ENCODE data around the gene UNC13C.
"Not testable (repeated sequence)": the region's sequence is repeated elsewhere in the genome, so short reads cannot be mapped to it uniquely, and the experiment has no call there.

The UNC13C gene
- long read RNA-seq, donor 1, result 0 reads
- long read RNA-seq, donor 2, result 0 reads
- long read RNA-seq, donor 3, result 0 reads
- long read RNA-seq, donor 4, result 0 reads
- long read RNA-seq, donor 5, result 0 reads
- long read RNA-seq, donor 6, result 0 reads
- long read RNA-seq, donor 7, result 0 reads
- long read RNA-seq, donor 8, result 0 reads

DNA sequence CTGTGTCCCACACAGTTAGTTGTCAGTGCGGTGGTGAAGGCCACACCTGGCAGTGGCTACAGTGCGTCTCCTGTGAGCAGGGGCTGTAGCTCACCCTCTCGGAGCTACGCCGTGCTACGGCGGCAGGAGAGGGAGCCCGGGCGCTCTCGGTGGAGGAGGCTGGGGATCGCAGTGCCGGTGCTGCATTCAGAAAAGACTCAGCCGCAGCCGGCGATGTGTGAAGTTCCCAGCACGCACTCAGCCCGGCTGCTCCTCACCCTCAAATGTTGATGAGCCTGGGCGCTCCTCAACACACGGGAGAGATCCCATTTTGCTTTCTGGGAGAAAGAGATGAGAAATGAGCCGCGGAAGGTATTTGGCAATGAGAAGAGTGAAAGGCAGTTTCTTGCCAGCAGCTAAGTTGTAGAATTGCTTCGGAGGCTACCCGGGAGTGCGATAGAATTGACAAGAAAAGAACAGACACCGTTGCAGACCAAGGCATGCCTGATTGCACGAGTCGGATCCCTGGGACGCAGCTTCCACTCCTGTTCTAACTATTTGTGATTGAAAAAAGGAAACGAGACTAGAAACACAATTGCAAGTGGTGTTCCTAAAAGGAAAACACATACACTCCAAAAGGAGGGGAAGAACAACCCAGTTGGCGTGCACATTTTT lies at the start of gene UNC13C:
Gene UNC13C (plus strand): TSS at position 189 of the 654 bp plus-strand sequence. CDS start 34,463 bp downstream, outside the sequence.
- peak; percentile 61 for DNase-seq

DNA sequence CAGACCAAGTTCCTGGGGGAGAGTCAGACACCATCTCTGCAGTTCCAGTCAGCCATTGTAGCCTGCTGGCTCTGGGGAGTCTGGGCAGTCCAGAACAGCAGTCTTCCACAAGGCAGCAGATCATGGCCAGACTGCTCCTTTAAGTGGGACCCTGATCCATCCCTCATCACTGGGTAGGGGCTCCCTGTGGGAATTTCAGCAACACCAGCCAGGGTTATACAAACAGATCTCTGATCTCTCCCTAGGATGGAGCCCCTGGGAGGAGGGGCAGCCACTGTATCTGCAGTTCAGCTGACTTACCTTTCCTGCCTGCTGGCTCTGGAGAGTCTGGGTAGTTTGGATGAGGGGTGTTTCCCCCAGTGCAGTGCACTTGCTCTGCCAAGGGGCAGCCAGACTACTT lies 42.1 kb upstream of the UNC13C start:
- DNase-seq, result no peak

DNA sequence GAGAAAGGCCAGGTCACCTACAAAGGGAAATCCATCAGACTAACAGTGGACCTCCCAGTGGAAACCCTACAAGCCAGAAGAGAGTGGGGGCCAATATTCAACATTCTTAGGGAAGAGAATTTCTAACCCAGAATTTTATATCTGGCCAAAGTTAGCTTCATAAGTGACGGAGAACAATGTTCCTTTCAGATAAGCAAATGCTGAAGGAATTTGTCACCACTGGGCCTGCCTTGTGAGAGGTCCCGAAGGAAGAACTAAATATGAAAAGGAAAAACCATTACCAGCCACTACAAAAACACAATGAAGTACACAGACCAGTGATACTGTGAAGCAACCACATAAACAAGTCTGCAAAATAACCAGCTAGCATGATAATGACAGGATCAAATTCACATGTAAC lies 40.6 kb upstream of the UNC13C start:
- DNase-seq, result not testable (repeated sequence)

DNA sequence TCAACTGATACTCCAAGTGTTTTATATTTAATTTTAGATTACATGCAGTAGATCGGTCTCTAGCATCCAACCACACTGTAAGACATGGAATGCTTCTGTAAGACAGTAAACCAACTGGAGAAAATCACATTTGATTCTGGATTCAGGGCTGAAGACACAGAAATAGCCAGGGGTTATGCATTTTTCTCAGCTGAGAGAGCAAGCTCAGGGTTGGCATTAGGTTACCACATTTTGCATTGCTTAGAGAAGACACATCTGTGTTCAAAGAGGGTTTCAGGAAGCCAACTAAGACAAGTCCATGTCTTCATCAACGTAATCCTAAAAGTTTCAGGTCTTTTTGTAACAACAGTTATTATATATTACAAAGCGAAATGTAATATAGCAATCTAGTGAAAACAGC lies 27.7 kb upstream of the UNC13C start:
- DNase-seq, result no peak

DNA sequence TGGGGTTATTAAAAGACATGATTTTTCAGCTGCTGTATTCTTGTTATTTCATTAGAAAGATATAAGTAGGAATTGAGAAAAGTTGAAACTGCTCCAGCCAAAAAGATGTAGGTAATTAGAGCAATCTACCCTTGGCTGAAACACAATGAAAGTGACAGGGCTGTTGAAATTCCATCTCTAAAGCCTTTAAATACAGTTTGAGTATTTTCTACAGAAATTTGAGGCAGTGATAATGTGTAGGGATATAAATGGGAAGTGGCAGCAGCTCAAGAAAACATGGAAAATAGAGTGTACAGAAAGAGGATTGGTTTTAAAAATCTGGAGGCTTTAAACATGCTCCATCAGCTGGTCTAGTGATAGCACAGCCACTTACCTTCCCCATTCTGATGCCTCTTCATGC lies 22.8 kb upstream of the UNC13C start:
- no peak for DNase-seq

DNA sequence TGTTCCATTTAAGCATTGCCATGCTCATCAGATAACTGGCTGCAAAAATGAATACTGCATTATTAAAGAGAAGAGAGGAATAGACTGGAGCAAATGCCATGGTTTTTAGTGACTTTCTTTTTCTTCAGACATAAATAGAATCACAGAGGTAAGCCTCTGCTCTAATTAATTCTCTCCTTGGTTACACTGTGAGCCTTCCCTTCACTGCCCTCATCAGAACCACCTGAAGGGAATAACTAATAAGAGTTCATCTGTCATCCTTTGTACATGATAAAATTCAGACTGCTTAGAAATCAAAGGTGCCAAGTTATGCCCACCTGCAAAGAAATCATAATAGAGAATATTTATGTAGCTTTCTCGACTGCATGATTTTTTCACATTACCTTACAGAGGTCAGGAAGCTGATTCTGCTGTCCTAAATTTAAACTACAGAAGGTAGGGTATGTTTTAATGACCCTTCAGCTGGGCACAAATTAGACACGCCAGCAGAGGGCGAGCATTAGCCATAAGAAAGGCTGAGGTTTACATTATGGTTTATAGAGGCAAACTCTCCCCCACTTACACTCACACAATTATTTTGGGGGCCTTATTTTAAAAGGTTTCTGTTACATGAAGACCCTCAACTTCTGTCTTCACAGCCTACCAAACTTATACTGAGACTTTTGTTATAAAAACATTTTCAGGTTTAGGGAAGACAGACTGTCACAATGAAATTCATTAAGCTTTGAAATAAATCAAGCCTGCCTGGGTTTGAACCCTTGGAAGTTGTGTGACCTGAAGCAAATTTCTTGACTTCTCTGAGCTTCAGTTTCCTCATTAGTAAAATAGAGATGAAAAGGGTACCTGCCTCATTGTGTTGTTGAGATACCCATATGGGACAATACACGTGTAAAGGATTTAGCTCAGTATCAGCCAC lies 15.3 kb upstream of the UNC13C start:
- no peak for DNase-seq

DNA sequence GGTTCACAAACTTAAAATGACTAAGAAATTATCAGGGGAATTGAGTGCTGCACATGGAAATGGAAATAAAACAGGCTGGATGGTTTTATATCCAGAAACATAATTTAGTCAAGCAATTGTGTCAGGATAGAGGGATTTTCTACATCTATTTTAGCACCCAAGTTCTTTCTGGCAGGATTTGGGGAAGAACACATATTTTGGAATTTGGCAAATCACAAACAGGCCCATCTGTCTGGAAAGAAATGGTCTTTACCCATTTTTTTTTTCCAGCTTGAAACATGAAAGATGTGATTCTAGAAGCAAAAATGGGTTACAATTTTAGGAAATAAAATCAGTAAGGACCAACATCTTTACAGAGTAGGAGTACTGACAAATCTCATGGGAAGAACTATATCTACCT lies 14.4 kb upstream of the UNC13C start:
- DNase-seq, result no peak

DNA sequence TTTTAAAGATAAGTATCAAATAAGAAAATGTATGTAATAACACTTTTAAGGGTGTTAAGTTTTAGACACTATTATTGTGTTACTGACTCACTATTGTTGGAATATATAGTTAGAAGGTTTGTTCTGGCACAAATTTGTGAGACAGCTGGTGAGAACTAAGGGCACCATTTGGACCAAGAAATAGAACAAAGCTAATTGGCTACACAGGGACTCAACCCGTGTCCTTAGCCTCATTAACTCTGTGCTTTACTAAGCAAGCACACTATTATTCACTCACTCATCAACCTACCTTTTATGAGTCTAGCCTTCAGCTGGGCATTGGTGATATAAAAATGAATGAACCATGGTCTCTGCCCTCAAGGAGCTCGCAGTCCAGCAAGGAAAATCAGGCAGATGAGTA lies 4.1 kb upstream of the UNC13C start:
- DNase-seq, result no peak

DNA sequence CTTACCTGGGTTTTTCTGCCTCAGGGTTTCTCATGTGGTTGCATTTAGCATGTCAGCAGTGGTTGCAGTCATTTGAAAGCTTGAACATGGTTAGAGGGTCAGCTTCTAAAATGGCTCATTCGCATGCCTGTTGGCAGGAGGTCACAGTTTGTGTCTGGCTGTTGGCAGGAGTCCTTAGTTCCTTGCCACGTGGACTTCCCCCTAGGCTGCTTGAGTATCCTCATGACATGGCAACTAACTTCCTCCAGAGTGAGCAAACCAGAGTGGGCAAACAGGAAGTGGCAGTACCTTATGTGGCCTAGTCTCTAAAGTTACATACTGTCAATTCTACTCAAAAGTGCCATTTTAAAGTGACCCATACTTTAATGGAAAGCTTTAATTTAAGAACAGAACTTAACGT lies 3.4 kb upstream of the UNC13C start:
- DNase-seq, result no peak

DNA sequence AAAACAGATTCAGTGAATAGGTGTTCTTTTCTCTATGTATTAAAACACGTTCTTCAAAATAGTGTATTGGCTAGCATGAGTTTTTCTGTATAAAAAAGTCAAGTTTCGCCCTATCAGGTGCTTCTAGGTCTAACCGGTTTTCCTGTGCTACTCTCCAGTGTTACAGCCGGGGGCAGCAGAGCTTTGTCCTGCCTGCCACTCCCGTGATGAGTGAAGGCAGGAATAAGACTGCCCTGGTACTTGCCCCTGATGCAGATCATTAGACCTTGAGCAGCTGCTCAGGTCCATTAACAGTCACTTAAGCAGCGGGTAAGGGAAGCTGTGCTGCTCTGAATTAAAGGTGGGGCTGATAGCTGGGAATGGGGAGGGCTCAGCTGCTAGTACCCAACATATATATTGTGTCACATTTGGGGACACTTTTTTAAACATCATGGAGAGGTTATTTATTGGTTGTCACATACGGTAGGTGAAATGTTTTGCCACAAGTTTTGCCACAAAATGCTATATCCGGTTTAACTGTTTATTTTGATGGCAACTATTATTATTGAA lies 1.3 kb upstream of the UNC13C start:
- peak; percentile 13 for DNase-seq

DNA sequence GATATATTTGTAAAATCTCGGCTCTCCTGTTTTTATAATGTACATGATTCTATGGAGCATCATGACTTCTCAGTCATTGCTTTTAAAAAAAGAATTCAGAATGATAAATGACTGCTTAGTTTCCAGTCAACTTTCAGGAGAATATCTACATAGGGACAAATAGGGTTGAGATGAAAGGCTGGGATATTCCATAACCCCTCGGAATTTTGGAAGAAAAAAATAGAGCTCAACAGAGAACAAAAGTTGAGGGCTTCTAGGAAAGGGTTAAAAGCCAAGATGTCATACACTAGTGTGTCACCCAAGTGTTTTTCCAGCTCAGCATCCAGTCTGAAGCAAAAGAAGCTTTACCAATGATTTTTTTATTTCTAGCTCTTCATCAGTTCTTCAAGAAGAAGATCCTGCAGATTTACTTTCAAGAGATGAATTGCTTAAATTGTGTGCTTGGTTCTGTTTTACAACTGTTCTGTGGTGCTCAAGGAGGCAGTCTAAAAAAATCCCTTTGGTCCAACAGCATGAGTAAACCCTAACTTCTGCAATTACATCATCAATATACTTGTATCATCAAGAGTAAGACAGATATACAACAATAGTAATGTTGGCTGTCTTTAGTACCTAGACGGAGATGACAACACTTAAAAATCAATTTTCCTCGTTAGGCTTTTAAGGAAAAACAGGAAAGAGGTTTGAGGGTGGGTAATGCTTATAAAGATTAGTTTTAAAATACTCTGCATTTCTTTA lies 979 bp downstream of the UNC13C start:
- DNase-seq, result no peak

DNA sequence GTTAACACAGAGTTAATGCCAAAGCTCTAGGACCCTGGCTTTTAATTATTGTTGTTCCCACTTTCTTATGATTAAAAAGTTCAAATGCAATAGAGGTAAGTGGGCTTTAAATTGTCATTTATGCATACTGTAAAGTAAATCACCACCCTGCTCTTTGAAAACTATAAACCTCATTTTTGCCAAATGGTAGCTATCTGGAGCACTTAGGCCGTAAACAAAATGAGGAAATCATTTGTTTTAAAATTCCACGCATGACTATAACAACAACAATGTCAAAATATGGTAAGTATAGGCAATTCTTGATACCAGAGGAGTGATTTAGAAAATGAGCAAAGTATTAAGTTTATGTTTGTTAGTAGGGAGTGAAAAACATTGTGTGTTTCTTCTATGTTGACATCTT lies 1.8 kb downstream of the UNC13C start:
- DNase-seq, result no peak

DNA sequence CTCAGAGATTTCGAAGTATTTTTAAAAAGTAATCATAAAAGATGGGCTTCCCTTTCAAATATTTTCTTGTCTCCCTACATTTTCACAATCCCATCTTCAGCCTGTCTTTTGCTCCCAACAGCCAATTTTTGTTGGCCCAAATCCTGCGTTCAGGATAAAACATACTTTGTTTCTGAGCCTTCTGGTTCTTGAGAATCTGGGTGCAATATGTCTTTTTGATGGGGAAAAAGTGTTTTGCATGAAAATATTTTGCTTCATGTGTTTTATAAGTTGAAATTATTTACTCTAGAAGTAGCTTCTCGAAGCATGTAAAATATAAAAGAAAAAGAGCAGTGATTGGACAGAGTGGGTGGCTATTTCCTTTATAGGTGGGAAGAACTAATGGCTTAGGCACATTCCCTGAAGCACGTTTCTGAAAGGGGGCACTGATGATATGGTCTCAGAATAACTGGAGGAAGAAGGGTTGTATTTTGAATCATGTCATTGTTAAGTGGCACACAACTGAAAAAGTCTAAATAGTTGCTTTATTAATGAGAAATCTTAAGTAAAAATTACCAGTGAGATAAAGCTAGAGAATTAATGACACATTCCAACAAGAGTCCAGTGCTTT lies 3.9 kb downstream of the UNC13C start:
- no peak for DNase-seq

DNA sequence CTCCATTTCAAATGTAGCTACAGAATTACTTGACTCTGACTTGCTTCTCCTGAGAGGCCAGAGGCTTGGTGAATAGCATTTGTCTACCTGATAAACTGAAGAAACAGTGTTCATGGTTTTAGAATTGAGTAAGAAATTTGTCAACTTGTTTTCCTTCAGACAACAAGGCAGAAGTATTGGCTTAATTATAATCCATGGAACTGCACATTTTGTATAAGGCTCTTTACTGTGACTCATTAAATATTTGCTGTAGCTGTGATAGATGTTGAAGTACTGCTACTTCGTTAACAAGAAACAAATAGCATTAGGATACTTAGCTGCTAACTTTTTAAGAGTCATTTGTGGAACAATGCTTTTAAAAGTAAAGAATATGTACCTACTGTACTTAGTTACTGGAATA lies 4.6 kb downstream of the UNC13C start:
- no peak for DNase-seq

DNA sequence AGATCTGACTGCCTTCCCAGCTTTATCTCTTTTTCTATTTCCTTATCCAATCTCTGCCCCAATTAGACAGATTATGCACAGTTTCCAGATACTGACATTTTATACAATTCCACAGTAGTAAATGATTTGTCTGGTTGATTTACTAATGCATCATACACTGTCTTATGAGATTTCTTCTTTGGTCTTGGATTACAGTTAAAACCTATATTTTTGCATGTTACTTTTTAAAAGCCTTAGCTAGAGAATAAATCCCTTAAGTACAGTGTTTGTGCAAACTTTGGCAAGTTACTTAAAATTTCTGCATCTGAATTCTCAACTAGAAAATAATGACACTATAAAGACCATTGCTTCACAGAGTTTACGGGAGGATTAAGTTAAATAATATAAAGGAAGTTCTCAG lies 6.0 kb downstream of the UNC13C start:
- no peak for DNase-seq

DNA sequence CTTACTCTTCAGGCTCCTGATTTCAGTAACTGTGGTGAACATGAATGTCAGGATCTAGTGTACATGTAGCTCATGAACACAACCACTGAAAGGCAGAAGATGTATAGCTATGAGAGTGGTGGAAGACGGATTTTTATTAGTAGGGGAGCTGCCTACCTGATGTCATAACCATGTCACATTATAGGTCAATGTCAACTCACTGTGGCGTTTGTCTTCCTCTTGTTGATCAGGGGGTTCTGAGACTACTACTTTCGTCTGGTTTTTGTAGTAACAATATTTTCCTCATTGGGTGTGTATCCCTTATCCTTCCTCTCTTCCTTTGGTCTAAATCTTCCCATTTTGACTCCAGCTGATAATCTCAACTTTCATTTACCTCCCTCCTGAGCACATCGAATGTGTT lies 7.3 kb downstream of the UNC13C start:
- DNase-seq, result no peak

DNA sequence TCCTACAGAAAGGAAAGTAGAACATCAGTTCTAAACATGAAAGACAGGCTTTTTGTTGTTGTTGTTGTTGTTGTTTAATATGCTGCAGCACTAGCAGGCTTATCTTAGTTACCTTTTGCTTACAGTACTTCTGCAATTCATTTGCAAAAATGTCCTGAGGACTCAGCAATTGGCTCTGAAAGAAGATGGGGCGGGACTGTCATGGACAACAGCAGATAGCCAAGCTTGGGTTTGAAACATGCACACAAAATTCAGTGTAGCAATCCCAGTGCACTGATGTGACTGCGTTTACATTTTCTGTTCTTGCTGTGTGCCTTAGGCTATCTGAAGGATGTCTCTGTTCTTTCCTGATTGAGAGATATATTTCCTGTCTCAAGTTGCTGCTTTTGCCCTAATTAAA lies 9.2 kb downstream of the UNC13C start:
- DNase-seq, result no peak

DNA sequence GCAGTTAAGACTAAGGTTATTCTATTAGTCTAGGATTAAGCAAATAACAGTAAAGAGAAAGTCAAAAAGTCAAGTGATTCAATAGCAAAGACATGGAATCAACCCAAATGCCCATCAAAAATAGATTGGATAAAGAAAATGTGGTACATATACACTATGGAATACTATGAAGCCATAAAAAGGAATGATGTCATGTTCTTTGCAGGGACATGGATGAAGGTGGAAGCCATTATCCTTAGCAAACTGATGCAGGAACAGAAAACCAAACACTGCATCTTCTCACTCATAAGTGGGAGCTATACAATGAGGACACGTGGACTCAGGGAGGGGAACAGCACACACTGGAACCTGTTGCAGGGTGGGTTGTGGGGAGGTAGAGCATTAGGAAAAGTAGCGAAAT lies 29.0 kb downstream of the UNC13C start:
- DNase-seq, result no peak

DNA sequence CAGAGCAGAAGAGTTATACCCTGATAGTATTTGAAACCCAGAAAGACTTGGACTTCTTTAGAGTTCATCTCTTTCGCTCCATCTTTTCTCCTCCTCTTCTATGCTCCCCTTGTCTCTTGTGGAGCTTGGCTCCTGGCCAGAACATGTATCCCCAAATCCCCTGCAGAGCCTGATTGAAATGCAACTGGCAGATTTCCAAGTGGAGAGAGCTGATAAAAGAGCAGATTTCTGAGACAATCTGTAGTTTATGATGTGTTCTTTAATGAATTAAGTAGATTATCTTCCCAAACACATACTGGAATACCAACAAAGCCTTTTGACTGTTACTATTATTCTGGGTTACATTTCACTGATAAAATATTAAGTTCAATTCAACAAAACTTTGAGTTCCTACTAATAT lies 33.4 kb downstream of the UNC13C start:
- no peak for DNase-seq

DNA sequence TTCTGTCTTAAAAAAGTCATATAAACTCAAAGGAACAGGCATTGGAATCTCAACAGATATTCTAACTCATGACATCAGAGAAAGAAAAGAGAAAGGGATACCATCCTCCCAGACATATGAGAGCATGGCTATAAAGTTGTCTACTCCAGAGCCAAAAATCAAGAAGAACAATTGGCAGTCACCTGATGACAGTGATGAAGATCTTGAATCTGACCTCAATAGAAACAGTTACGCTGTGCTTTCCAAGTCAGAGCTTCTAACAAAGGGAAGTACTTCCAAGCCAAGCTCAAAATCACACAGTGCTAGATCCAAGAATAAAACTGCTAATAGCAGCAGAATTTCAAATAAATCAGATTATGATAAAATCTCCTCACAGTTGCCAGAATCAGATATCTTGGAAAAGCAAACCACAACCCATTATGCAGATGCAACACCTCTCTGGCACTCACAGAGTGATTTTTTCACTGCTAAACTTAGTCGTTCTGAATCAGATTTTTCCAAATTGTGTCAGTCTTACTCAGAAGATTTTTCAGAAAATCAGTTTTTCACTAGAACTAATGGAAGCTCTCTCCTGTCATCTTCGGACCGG lies 35.9 kb downstream of the UNC13C start:
- DNase-seq, result no peak

DNA sequence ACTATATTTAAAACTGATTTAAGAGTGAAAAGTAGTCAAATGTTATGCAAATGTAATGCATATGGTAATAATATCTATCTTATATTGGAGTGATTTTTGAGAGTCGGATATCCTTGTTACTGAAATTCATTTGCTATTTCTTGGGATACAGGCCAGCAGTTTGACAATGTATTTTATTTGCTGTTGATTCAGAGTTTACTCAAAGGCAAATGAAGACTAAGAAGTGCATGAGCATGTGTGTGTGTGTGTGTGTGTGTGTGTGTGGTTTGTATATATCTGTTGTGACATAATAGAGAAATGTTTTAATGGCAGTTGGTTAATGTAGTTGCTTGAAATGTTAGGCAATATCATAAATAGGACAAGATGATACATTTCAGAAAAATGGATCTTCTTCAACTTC lies 39.0 kb downstream of the UNC13C start:
- no peak for DNase-seq

DNA sequence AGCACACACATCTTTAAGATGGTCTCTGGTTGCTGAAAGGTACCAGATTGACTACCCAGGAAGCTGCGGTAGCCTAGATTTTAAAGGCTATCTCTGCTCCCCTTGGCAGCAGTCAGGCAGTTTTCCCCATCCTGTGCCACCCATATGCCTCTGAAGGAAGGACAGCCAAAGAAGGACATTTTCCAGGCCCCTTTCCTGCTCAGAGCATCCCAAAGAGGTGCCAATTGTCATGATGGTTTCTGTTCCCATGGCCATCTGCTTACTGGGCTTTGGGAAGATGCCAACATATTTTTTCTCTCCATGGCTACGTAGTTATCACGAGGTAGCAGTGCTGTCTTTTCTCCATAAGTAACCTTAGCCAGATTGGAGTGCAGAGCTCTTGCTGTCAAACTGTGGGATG lies 39.7 kb downstream of the UNC13C start:
- no peak for DNase-seq
